Heart right ventricle (tissue), 16 donors: ENCODE measurements around the gene NUDCD2. TPM values are rescaled to one million over a fixed set of nuclear protein-coding genes. Genes with fewer than 3 reads are reported as not detected.

Experiments
- ATAC-seq, 8 donors: fragments of 200-7000 bp; cut with Tn5 transposase; one replicate each; pipeline ENCODE4 v1.9.1; 2020; ENCODE audit warnings: mild to moderate bottlenecking in 8 of 8, moderate library complexity in 8 of 8, moderate number of reproducible peaks in 1 of 8
- DNase-seq, 2 donors: peaks; one replicate each; pipeline ENCODE4 v3.0.0-alpha.2; 2020
- H3K27ac ChIP-seq, 10 donors: fragments of 200-600 bp; sonication (generic) in 2 of 10; one replicate each; pipeline versions ENCODE4 v1.5.0 to v1.8.0; 2020 to 2022; ENCODE audit warnings: mild to moderate bottlenecking in 3 of 10
- H3K27me3 ChIP-seq, 7 donors: fragments of 200-600 bp; one replicate each; pipeline ENCODE4 v1.8.0; 2021 to 2022; ENCODE audit warnings: mild to moderate bottlenecking in 2 of 7
- H3K36me3 ChIP-seq, 9 donors: fragments of 200-600 bp; sonication (generic) in 1 of 9; one replicate each; pipeline versions ENCODE4 v1.5.0 to v1.8.0; 2020 to 2022; ENCODE audit warnings: mild to moderate bottlenecking in 2 of 9
- H3K4me1 ChIP-seq, 9 donors: fragments of 200-600 bp; sonication (generic) in 1 of 9; one replicate each; pipeline versions ENCODE4 v1.5.0 to v1.8.0; 2020 to 2022; ENCODE audit warnings: mild to moderate bottlenecking in 4 of 9
- H3K4me3 ChIP-seq, 10 donors: fragments of 200-600 bp; sonication (generic) in 2 of 10; one replicate each; pipeline versions ENCODE4 v1.5.0 to v1.8.0; 2020 to 2022; ENCODE audit warnings: mild to moderate bottlenecking in 7 of 10, moderate library complexity in 2 of 10
- H3K9me3 ChIP-seq, 11 donors: fragments of 200-600 bp in 10 of 11; sonication (generic) in 2 of 11; one replicate each; pipeline versions ENCODE4 v1.5.0 to v1.8.0; 2013 to 2022; ENCODE audit warnings: mild to moderate bottlenecking in 2 of 11, control low read depth in 1 of 11, moderate library complexity in 1 of 11
- CTCF ChIP-seq, 9 donors: fragments of 200-600 bp; sonication (generic) in 2 of 9; IDR thresholded peaks; one replicate each; pipeline versions ENCODE4 v1.5.0 to v1.8.0; 2021 to 2022; ENCODE audit warnings: antibody characterized with exemption in 9 of 9, mild to moderate bottlenecking in 5 of 9, moderate library complexity in 1 of 9
- WGBS, 2 donors: extraction: QIAGEN DNeasy Blood & Tissue Kit; methylation state at CpG; one replicate each; pipeline ENCODE4 v1.1.7; 2013; ENCODE audit warnings: inconsistent platforms in 1 of 2; 5-methylcytosine and 5-hydroxymethylcytosine counted together
- intact Hi-C, 10 donors: fragments of 100-400 bp; cut with DNase I; formaldehyde crosslinking; loops; one replicate each; pipeline versions ENCODE4 v1.11.1 to v1.14.2; 2022
- polyA plus RNA-seq, 2 donors: library from polyadenylated mRNA; stranded (reverse); fragments of 200-250 nt; gene quantifications; one replicate each; pipeline ENCODE4 v1.2.3, GENCODE V29; 2013
- total RNA-seq, 10 donors: library from RNA; stranded (reverse); fragmentation: NEBNext Ultra II Directional in 3 of 10; extraction: Animal tissue kit (Norgen Biotek cat#: 25700) in 3 of 10; gene quantifications; one replicate each; pipeline versions ENCODE4 v1.2.1 to v1.2.4, GENCODE V29; 2021 to 2023
- donor health status: Arrhythmogenic right ventricular cardiomyopathy.
- donor health status: ischemic (EF 13 %, LVEDD 7.1; RV severe dilation, severe dysfunction).
- donor health status: healthy with polysubstance abuse.
- donor health status: DM: no; HTN: yes; CAD: no.
- donor health status: DM: no; HTN: no; CAD: no.
- donor health status: ischemic (EF 25% LVEDD 6.9; RV normal size, moderate dysfunction).
- donor health status: ischemic (EF 25% LVEDD 5.7; RV mildly dilated, moderate dysfunction).
- donor health status: healthy.
- donor health status: DM: yes; HTN: yes; CAD: no.
- donor health status: Ischemic cardiomyopathy.
- donor health status: ischemic (EF 35%, LVEDD 5.7; RV mildly dilated, moderate dysfunction).
- donor health status: nonischemic (EF 11% LVEDD 7.7; RV severe dilation, severe dysfunction).
- donor health status: DM: yes; HTN: yes; CAD: no.
- donor health status: PGD.
- donor health status: ischemic (EF 29% LVEDD 5.4; RV normal size, mild dysfunction).
- donor health status: nonischemic (EF 23%, LVEDD 6.1; RV moderate dilation, normal function).

The NUDCD2 gene
- total and polyA plus RNA-seq, 12 donors: 4.0 to 17.1 (median 12.1) TPM

- Histone ChIP-seq H3K4me3 (no peak overlapping the region), H3K4me1 (peaks cover 0 to 14% (median 9%) of the 10 kb centered on the region in 9 donors), H3K27ac (no peak overlapping the region), H3K9me3 (no peaks in the 10 kb centered on the region), H3K36me3 (no peaks in the 10 kb centered on the region), H3K27me3 (no peaks in the 10 kb centered on the region)
- WGBS, 2 donors: 77 to 85% methylated on average over 1 of the region's 1 CpG
- DNase-seq (no peak), ATAC-seq (no peak)
- intact Hi-C loops: no loop called here
- TF ChIP-seq CTCF (IDR thresholded peaks at IDR 0.05): no peak
Observed at GRCh38 chr5:163498886-163499285, 39.0 kb upstream of the NUDCD2 start.

- WGBS, 2 donors: 87 to 93% methylated on average over 3 of the region's 3 CpGs
- Histone ChIP-seq H3K9me3 (no peaks in the 10 kb centered on the region), H3K27me3 (no peaks in the 10 kb centered on the region), H3K36me3 (no peaks in the 10 kb centered on the region), H3K4me1 (peaks cover 0 to 3% (median under 1%) of the 10 kb centered on the region in 9 donors), H3K27ac (no peak overlapping the region), H3K4me3 (no peak overlapping the region)
- no peak for TF ChIP-seq CTCF (IDR thresholded peaks at IDR 0.05)
- intact Hi-C loops: no loop called here
- DNase-seq (no peak), ATAC-seq (no peak)
Observed at GRCh38 chr5:163497315-163497714, 37.4 kb upstream of the NUDCD2 start.

- DNase-seq: no peak
- WGBS, 2 donors: 98 to 100% methylated on average over 1 of the region's 1 CpG
- no peak for TF ChIP-seq CTCF (IDR thresholded peaks at IDR 0.05)
- ATAC-seq: no peak
- no peak overlapping the region for H3K4me3 ChIP-seq
- H3K27ac ChIP-seq: no peak overlapping the region
- H3K4me1 ChIP-seq: no peaks in the 10 kb centered on the region
- H3K27me3 ChIP-seq: no peaks in the 10 kb centered on the region
- intact Hi-C loops: no loop called here
- H3K36me3 ChIP-seq: no peaks in the 10 kb centered on the region
- H3K9me3 ChIP-seq: no peaks in the 10 kb centered on the region
Observed at GRCh38 chr5:163496286-163496685, 36.4 kb upstream of the NUDCD2 start.

GRCh38 chr5:163489745-163490075, 29.8 kb upstream of the NUDCD2 start:
- peaks cover 0 to 8% (median 0%) of the 10 kb centered on the region in 9 donors for H3K36me3 ChIP-seq
- no peaks in the 10 kb centered on the region for H3K9me3 ChIP-seq
- intact Hi-C loops: no loop called here
- 83 to 94% methylated on average over 3 of the region's 3 CpGs for WGBS, 2 donors
- H3K27me3 ChIP-seq: no peaks in the 10 kb centered on the region
- TF ChIP-seq CTCF (IDR thresholded peaks at IDR 0.05): no peak
- no peak overlapping the region for H3K4me3 ChIP-seq
- ATAC-seq: no peak
- no peak overlapping the region for H3K27ac ChIP-seq
- no peaks in the 10 kb centered on the region for H3K4me1 ChIP-seq
- no peak for DNase-seq
